Endothelial cell of umbilical vein (primary cell): ENCODE data around the gene GRB2. TPM values are rescaled to one million over a fixed set of nuclear protein-coding genes. Genes with fewer than 3 reads are reported as not detected.

Source experiments
- BruUV-seq: library from RNA; stranded (reverse); fragments of 400-500 nt; replicated peaks from 2 replicates; lab custom pipeline; 2021; lab: Mats Ljungman, UMichigan
- CTCF ChIA-PET: fragments of 300-600, 350-600 bp; sonication (Branson Sonifier 250); formaldehyde crosslinking; loops from one replicate; lab custom pipeline; 2021; ENCODE audit warnings: antibody characterized with exemption, inconsistent platforms; lab: Charles Lee
- POLR2A ChIA-PET: fragments of 300-600, 350-600 bp; sonication (Branson Sonifier 250); formaldehyde crosslinking; loops from one replicate; lab custom pipeline; 2021; ENCODE audit warnings: antibody characterized with exemption, inconsistent platforms; lab: Charles Lee
- DNase-seq: peaks from one replicate; pipeline ENCODE4 v3.0.0-alpha.2; 2011; ENCODE audit warnings: low read depth, low spot score
- FAIRE-seq: peaks from 2 replicates; lab custom pipeline; 2011; peaks lifted over from hg19 to GRCh38; lab: Jason Lieb, UNC
- H2AFZ ChIP-seq: 2 replicates; pipeline ENCODE4 v1.6.0; 2012; ENCODE audit warnings: low read depth, low read length, control low read depth, inconsistent platforms
- H3K27ac ChIP-seq: 2 replicates; pipeline ENCODE4 v1.5.1; 2011; ENCODE audit warnings: low read depth, mild to moderate bottlenecking, control low read depth, low read length, moderate library complexity; ENCODE audit not compliant: insufficient read depth
- H3K27me3 ChIP-seq, 2 experiments: 2 replicates each; pipeline versions ENCODE4 v1.6.0 to v1.6.1; 2011; ENCODE audit warnings: low read length in 2 of 2, mixed read lengths in 1 of 2; ENCODE audit not compliant: control insufficient read depth in 2 of 2, insufficient read depth in 2 of 2
- H3K36me3 ChIP-seq, 2 experiments: 2 replicates in 1 of 2; 3 replicates in 1 of 2; pipeline ENCODE4 v1.5.1; 2011; ENCODE audit warnings: low read length in 2 of 2, mild to moderate bottlenecking in 1 of 2, moderate library complexity in 1 of 2; ENCODE audit not compliant: control insufficient read depth in 2 of 2, insufficient read depth in 2 of 2; ENCODE audit errors: extremely low read depth in 1 of 2
- H3K4me1 ChIP-seq: 3 replicates; pipeline ENCODE4 v1.5.1; 2011; ENCODE audit warnings: mild to moderate bottlenecking, low read length; ENCODE audit not compliant: control insufficient read depth, insufficient read depth; ENCODE audit errors: extremely low read depth
- H3K4me2 ChIP-seq: 2 replicates; pipeline ENCODE4 v1.6.1; 2011; ENCODE audit warnings: low read length, control low read depth, mixed read lengths; ENCODE audit not compliant: insufficient read depth
- H3K4me3 ChIP-seq, 3 experiments: fragments of 200-600 bp in 1 of 3; sonication (generic), shearing (Covaris generic) in 1 of 3; replicated peaks in 1 of 3; 2 replicates each; pipeline ENCODE4 v1.5.1; 2011 to 2016; ENCODE audit warnings: control low read depth in 3 of 3, low read length in 3 of 3, mild to moderate bottlenecking in 2 of 3, inconsistent platforms in 1 of 3, low read depth in 1 of 3, moderate library complexity in 1 of 3; ENCODE audit not compliant: insufficient read depth in 1 of 3
- H3K79me2 ChIP-seq: 2 replicates; pipeline ENCODE4 v1.6.0; 2012; ENCODE audit warnings: low read length, inconsistent platforms; ENCODE audit not compliant: control insufficient read depth, insufficient read depth
- H3K9ac ChIP-seq: replicated peaks from 2 replicates; pipeline ENCODE3; 2011; ENCODE audit warnings: low read length, control low read depth; ENCODE audit not compliant: insufficient read depth; ENCODE audit errors: extremely low read depth
- H3K9me1 ChIP-seq: replicated peaks from 3 replicates; pipeline ENCODE4 v1.6.0; 2011; ENCODE audit warnings: mild to moderate bottlenecking, low read length; ENCODE audit not compliant: control insufficient read depth, insufficient read depth; ENCODE audit errors: extremely low read depth
- H3K9me3 ChIP-seq: replicated peaks from 2 replicates; pipeline ENCODE4 v1.5.1; 2012; ENCODE audit warnings: low read length, inconsistent platforms; ENCODE audit not compliant: control insufficient read depth, insufficient read depth
- H4K20me1 ChIP-seq: replicated peaks from 2 replicates; pipeline ENCODE3; 2011; ENCODE audit warnings: mild to moderate bottlenecking, low read length; ENCODE audit not compliant: control insufficient read depth, insufficient read depth; ENCODE audit errors: extremely low read depth
- CTCF ChIP-seq, 2 donors: IDR thresholded peaks; 1 replicate in 1 of 2; 2 replicates in 1 of 2; pipeline ENCODE4 v1.5.1; 2011; ENCODE audit warnings: low read length in 2 of 2, mild to moderate bottlenecking in 2 of 2, moderate library complexity in 2 of 2, control low read depth in 1 of 2, inconsistent platforms in 1 of 2, low read depth in 1 of 2; ENCODE audit not compliant: insufficient read depth in 1 of 2; ENCODE audit errors: extremely low read depth in 1 of 2
- EZH2 ChIP-seq: IDR thresholded peaks from 2 replicates; pipeline ENCODE4 v1.6.1; 2012; ENCODE audit warnings: borderline replicate concordance, low read depth, mild to moderate bottlenecking, moderate library complexity, low read length, inconsistent platforms; ENCODE audit not compliant: severe bottlenecking
- FOS ChIP-seq: IDR thresholded peaks from 2 replicates; pipeline ENCODE4 v1.6.1; 2011; ENCODE audit warnings: mild to moderate bottlenecking, low read length, moderate library complexity, borderline replicate concordance; ENCODE audit not compliant: insufficient read depth
- GATA2 ChIP-seq: IDR thresholded peaks from 2 replicates; pipeline ENCODE4 v1.7.0; 2011; ENCODE audit warnings: low read depth, mild to moderate bottlenecking, moderate library complexity, mixed read lengths, low read length; ENCODE audit not compliant: insufficient read length, insufficient read depth
- JUN ChIP-seq: IDR thresholded peaks from 2 replicates; pipeline ENCODE4 v1.6.1; 2011; ENCODE audit warnings: borderline replicate concordance, low read depth; ENCODE audit not compliant: insufficient read length, insufficient read depth
- MYC ChIP-seq: IDR thresholded peaks from one replicate; pipeline ENCODE4 v1.6.1; 2011; ENCODE audit warnings: mild to moderate bottlenecking, low read depth, low read length
- POLR2A ChIP-seq: IDR thresholded peaks from 2 replicates; pipeline ENCODE4 v1.6.1; 2012; ENCODE audit warnings: low read depth, mild to moderate bottlenecking, control low read depth, low read length
- POLR2AphosphoS5 ChIP-seq: IDR thresholded peaks from 2 replicates; pipeline ENCODE4 v1.6.1; 2012; ENCODE audit warnings: low read depth, mild to moderate bottlenecking, control low read depth, low read length, moderate library complexity; ENCODE audit not compliant: insufficient read depth
- dilution Hi-C: fragments of 300-500 bp; cut with MboI; formaldehyde crosslinking; loops from one replicate; pipeline ENCODE4 v1.15.0; 2019; ENCODE audit warnings: low sequenced_read_pairs; ENCODE audit not compliant: extremely low pct_ligation_motif_present
- intact Hi-C: fragments of 100-400 bp; cut with micrococcal nuclease; formaldehyde crosslinking; loops from one replicate; pipeline ENCODE4 v1.10.0; 2022
- polyA plus RNA-seq, 4 experiments: library from polyadenylated mRNA; depleted of rRNA in 3 of 4; stranded (reverse) in 3 of 4; unstranded in 1 of 4; fragments of >200 nt; gene quantifications; 2 replicates each; pipeline versions ENCODE4 v1.2.1 to v1.2.3, GENCODE V29; 2011 to 2012; ENCODE audit warnings: missing spikeins in 1 of 4
- total RNA-seq: library from RNA; stranded (reverse); gene quantifications from 2 replicates; pipeline ENCODE4 v1.2.3, GENCODE V29; 2021
- TF ChIP-seq, protein P1 (sequence below): IDR thresholded peaks from 2 replicates; pipeline ENCODE4 v1.6.1; 2011; ENCODE audit not compliant: insufficient read depth, insufficient read length

The GRB2 gene
- total and polyA plus RNA-seq, 2 donors (not counting 3 experiments of a cell fraction or from before 2014, with no cell fraction given), result 51.5 to 93.9 TPM

- Histone ChIP-seq H3K4me3 (no peak overlapping the region), H3K4me2 (no peak overlapping the region), H2AFZ (no peak overlapping the region), H3K9ac (no peak overlapping the region), H4K20me1 (peaks cover 8% of the 10 kb centered on the region), H3K27me3 (no peaks in the 10 kb centered on the region), H3K27ac (no peak overlapping the region), H3K9me1 (no peaks in the 10 kb centered on the region), H3K9me3 (no peaks in the 10 kb centered on the region), H3K4me1 (no peaks in the 10 kb centered on the region), H3K36me3 (peaks cover 0 to 4% of the 10 kb centered on the region in 2 experiments), H3K79me2 (peaks cover 84% of the 10 kb centered on the region)
- POLR2A ChIA-PET, result no interaction called here
- TF ChIP-seq JUN (no peak), FOS (no peak), MYC (no peak)
- TF ChIP-seq, protein P1, sequence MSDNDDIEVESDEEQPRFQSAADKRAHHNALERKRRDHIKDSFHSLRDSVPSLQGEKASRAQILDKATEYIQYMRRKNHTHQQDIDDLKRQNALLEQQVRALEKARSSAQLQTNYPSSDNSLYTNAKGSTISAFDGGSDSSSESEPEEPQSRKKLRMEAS, result no peak
- FAIRE-seq (no peak), DNase-seq (no peak)
- CTCF ChIA-PET, result no interaction called here
- intact Hi-C loops (no loop called here), dilution Hi-C loops (no loop called here)
- BruUV-seq, result no TSS peak
Observed at GRCh38 chr17:75371981-75372380, 33.5 kb downstream of the GRB2 start.

DNA sequence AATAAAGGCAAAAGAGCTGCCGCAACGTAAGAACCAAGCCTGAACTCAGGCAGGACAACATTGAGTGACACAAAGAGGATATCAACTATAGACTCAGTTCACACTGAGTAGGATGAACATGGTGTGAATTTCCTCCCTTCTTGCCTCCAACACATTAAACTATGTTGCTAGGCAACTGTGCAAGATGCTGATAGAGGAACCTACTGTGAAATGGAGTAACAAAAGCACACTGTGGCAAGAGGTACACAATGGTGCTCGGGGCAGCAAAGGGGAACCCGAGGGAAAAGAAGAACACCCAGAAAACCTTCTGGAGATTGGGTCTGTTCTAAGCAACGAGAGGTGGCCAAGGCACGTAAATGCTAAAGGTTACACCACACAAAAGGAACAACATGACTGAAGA lies 34.1 kb downstream of the GRB2 start:
- no peak for FAIRE-seq
- H3K27me3 ChIP-seq, result no peaks in the 10 kb centered on the region
- intact Hi-C loops, result no loop called here
- H3K9ac ChIP-seq, result no peak overlapping the region
- ChIA-PET CTCF (no interaction called here), POLR2A (no interaction called here)
- no peaks in the 10 kb centered on the region for H3K9me3 ChIP-seq
- no peak overlapping the region for H3K4me2 ChIP-seq
- H2AFZ ChIP-seq, result no peak overlapping the region
- H3K4me1 ChIP-seq, result peaks cover 1% of the 10 kb centered on the region
- TF ChIP-seq GATA2 (no peak), JUN (no peak), POLR2AphosphoS5 (no peak), FOS (no peak), MYC (no peak), EZH2 (no peak), CTCF (IDR thresholded peaks at IDR 0.05; ENCODE audit: extremely low read depth in 1 of 2, insufficient read depth in 1 of 2, low read depth in 1 of 2, low read length in 2 of 2) (no peak), POLR2A (no peak)
- TF ChIP-seq, protein P1, result no peak
- peaks cover 0 to 4% of the 10 kb centered on the region in 2 experiments for H3K36me3 ChIP-seq
- no peak overlapping the region for H3K27ac ChIP-seq
- dilution Hi-C loops, result no loop called here
- no peak overlapping the region for H3K4me3 ChIP-seq
- peaks cover 8% of the 10 kb centered on the region for H4K20me1 ChIP-seq
- DNase-seq, result no peak
- no TSS peak for BruUV-seq
- no peaks in the 10 kb centered on the region for H3K9me1 ChIP-seq
- H3K79me2 ChIP-seq, result peaks cover 84% of the 10 kb centered on the region
